NOMO-1 treated with dmso at 0.1 percent for 144 hours (cell line): ENCODE data around the gene ZSCAN21.

Experiments used
- DNase-seq: peaks from one replicate; lab custom pipeline; 2025; ENCODE audit not compliant: unreplicated experiment; lab: John Stamatoyannopoulos, UW

ZSCAN21 gene

GRCh38 chr7:100095289-100095688 is 45.7 kb downstream of the ZSCAN21 start:
- no peak for DNase-seq

GRCh38 chr7:100095704-100096103 is 46.1 kb downstream of the ZSCAN21 start:
- no peak for DNase-seq

GRCh38 chr7:100098913-100099312 is 49.3 kb downstream of the ZSCAN21 start:
- no peak for DNase-seq

- no peak for DNase-seq
Observed at GRCh38 chr7:100099452-100099851, 49.9 kb downstream of the ZSCAN21 start.

GRCh38 chr7:100100420-100101015 is 50.9 kb downstream of the ZSCAN21 start:
- DNase-seq: peak; percentile 86

GRCh38 chr7:100101016-100101862 is 51.7 kb downstream of the ZSCAN21 start, which contains the start of the genes AP4M1 and MCM7:
AP4M1 (plus strand) TSS chr7:100101643; CDS start chr7:100101715, 72 bp downstream.
MCM7 (minus strand) TSS chr7:100101397; CDS start chr7:100101294, 103 bp downstream.
- peak; percentile 100 for DNase-seq

- DNase-seq: no peak
Observed at GRCh38 chr7:100102950-100103840, 53.6 kb downstream of the ZSCAN21 start.

GRCh38 chr7:100105534-100105933 is 56.0 kb downstream of the ZSCAN21 start:
- DNase-seq: no peak

GRCh38 chr7:100106633-100107032 is 57.1 kb downstream of the ZSCAN21 start:
- no peak for DNase-seq

GRCh38 chr7:100107125-100107737 is 57.7 kb downstream of the ZSCAN21 start:
- DNase-seq: no peak

GRCh38 chr7:100107890-100108289 is 58.3 kb downstream of the ZSCAN21 start:
- DNase-seq: no peak

GRCh38 chr7:100109521-100110163 is 60.1 kb downstream of the ZSCAN21 start:
- no peak for DNase-seq

- DNase-seq: no peak
Observed at GRCh38 chr7:100111156-100111555, 61.6 kb downstream of the ZSCAN21 start.

GRCh38 chr7:100111914-100112313 is 62.3 kb downstream of the ZSCAN21 start:
- no peak for DNase-seq
